ENCODE results near the gene LRRC18. TPM values are rescaled to one million over a fixed set of nuclear protein-coding genes. Genes with fewer than 3 reads are reported as not detected.

Gene LRRC18
- total and polyA plus RNA-seq, 7 donors = 0.15 TPM; not detected in 6

DNA sequence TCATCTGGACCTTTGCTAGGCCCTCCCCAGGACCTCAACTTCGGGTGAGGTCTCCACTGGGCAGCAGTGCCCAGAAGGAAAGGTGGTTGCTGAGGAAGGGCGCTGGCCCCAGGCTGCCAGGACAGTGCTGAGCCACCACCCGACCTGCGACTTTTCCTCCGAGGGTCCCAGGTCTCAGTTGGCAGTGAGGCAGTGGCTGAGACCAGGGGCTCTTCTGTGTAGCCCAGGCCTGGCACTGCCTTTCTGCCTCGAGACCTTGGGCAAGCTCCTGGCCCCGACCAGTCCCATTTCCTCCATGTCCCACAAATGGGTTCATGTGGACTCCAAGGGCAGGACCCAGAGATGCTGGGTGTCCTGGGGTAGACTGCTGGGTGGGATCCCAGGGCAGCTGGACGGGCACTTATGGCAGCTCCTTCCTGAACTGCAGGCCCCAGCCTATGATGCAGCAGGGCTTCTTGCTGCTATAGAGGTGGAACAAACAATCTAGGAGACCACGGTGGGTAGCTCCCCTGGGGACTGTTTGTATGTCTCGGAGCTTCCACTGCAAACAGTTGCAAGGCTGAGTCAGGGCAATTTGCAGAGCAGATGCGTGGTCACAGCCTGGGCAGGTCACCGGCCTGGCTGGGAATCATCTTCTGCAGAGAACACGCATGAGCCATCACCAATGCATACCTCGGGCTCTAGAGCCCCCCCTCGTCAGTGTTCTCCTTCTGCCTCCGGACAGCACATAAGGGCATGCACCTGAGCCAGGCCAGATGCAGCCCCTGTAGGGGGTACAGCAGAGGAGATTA, 17.9 kb upstream of the LRRC18 start:
- Histone ChIP-seq H3K36me3 (no peaks in the 10 kb centered on the region), H3K4me3 (no peak overlapping the region), H3K27ac (no peak overlapping the region), H3K4me1 (no peaks in the 10 kb centered on the region), H3K27me3 (no peaks in the 10 kb centered on the region), H3K9me3 (no peaks in the 10 kb centered on the region)
- TF ChIP-seq POLR2A (IDR thresholded peaks at IDR 0.05) (no peak), POLR2AphosphoS5 (IDR thresholded peaks at IDR 0.05) (no peak), EP300 (IDR thresholded peaks at IDR 0.05) (no peak)
- TF ChIP-seq, protein P1, sequence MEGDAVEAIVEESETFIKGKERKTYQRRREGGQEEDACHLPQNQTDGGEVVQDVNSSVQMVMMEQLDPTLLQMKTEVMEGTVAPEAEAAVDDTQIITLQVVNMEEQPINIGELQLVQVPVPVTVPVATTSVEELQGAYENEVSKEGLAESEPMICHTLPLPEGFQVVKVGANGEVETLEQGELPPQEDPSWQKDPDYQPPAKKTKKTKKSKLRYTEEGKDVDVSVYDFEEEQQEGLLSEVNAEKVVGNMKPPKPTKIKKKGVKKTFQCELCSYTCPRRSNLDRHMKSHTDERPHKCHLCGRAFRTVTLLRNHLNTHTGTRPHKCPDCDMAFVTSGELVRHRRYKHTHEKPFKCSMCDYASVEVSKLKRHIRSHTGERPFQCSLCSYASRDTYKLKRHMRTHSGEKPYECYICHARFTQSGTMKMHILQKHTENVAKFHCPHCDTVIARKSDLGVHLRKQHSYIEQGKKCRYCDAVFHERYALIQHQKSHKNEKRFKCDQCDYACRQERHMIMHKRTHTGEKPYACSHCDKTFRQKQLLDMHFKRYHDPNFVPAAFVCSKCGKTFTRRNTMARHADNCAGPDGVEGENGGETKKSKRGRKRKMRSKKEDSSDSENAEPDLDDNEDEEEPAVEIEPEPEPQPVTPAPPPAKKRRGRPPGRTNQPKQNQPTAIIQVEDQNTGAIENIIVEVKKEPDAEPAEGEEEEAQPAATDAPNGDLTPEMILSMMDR (IDR thresholded peaks at IDR 0.05) = no peak
- WGBS, 2 donors = 93 to 96% methylated on average over 16 of the region's 16 CpGs
- DNase-seq = peak; percentile 46
- intact Hi-C loops (cut with DNase I) = no loop called here

DNA sequence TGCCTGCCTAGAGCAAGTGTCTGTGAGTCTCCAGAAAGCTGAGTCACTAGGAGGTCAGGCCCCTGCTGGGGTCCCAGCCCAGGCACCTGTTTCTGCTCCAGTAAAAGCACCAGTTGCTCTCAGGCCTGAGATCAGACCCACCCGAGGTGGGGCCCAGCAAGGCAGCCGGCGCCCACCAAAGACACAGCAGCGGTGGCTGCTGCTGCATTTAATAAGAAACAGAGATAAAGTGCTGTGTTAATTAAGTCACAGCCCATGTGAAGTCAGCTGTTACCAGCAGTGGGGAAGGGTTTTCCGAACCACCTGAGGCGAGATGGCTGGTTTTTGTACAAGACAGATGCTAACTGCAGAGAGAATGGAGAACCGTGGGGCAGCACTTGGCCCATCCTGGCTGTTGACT, 12.1 kb upstream of the LRRC18 start:
- intact Hi-C loops (cut with DNase I) = no loop called here
- H3K4me3 ChIP-seq = no peak overlapping the region
- WGBS, 2 donors = 86 to 91% methylated on average over 7 of the region's 7 CpGs
- TF ChIP-seq EP300 (IDR thresholded peaks at IDR 0.05) (no peak), POLR2A (IDR thresholded peaks at IDR 0.05) (no peak), POLR2AphosphoS5 (IDR thresholded peaks at IDR 0.05) (no peak)
- TF ChIP-seq, protein P1 (IDR thresholded peaks at IDR 0.05) = no peak
- DNase-seq = peak; percentile 34
- H3K4me1 ChIP-seq = no peaks in the 10 kb centered on the region
- no peak overlapping the region for H3K27ac ChIP-seq
- no peaks in the 10 kb centered on the region for H3K36me3 ChIP-seq
- H3K9me3 ChIP-seq = no peaks in the 10 kb centered on the region
- H3K27me3 ChIP-seq = no peaks in the 10 kb centered on the region

GRCh38 chr10:48948470-48949037, 8.9 kb upstream of the LRRC18 start:
- Histone ChIP-seq H3K4me3 (no peak overlapping the region), H3K27ac (no peak overlapping the region), H3K9me3 (no peaks in the 10 kb centered on the region), H3K36me3 (no peaks in the 10 kb centered on the region), H3K4me1 (no peaks in the 10 kb centered on the region), H3K27me3 (no peaks in the 10 kb centered on the region)
- DNase-seq = no peak
- TF ChIP-seq POLR2AphosphoS5 (IDR thresholded peaks at IDR 0.05) = no peak
- TF ChIP-seq, protein P1 (IDR thresholded peaks at IDR 0.05) = no peak
- TF ChIP-seq EP300 (IDR thresholded peaks at IDR 0.05) = no peak
- TF ChIP-seq POLR2A (IDR thresholded peaks at IDR 0.05) = no peak
- intact Hi-C loops (cut with DNase I) = no loop called here
- WGBS, 2 donors = 93 to 94% methylated on average over 2 of the region's 2 CpGs

DNA sequence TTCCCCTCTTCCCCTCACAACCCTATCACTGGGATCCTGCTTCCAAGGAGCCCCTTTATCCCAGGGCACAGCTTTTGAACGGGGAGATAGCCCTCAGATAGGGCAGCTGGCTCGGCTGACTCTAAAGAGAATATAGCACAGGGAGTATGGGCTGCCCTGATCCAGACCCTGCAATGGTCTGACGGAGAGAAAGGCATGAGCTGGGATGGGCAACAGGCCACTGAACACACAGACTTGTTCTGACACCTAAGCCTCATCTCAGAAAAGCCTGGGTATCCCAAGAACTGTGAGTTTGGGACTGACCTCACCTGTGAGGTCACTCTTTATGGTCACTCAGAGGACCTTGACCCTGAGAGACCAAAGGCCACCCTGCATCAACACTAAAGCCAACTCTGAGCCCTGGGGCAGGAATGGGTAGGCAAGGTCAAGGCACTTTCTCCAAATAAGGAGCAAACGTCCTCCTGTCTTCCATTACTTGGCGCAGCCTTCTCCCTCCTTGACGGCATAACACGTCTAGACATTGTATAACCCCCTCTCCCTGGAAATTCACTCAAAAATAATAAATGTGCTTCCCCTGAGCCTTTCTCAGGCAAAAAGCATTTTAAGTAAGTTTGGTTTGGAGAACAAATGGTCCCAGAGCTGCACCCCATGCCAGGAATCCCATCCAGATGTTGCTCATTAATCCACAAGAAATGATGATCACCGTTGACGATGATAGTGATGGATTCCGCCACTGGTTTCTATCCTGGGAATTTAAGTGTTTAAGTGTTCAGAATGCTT, 8.2 kb upstream of the LRRC18 start:
- TF ChIP-seq POLR2A (IDR thresholded peaks at IDR 0.05) (no peak), POLR2AphosphoS5 (IDR thresholded peaks at IDR 0.05) (no peak), EP300 (IDR thresholded peaks at IDR 0.05) (no peak)
- TF ChIP-seq, protein P1 (IDR thresholded peaks at IDR 0.05) = no peak
- 81 to 83% methylated on average over 10 of the region's 10 CpGs for WGBS, 2 donors
- no peaks in the 10 kb centered on the region for H3K27me3 ChIP-seq
- no peak overlapping the region for H3K27ac ChIP-seq
- peak; percentile 11 for DNase-seq
- H3K36me3 ChIP-seq = no peaks in the 10 kb centered on the region
- intact Hi-C loops (cut with DNase I) = no loop called here
- H3K9me3 ChIP-seq = no peaks in the 10 kb centered on the region
- H3K4me3 ChIP-seq = no peak overlapping the region
- no peaks in the 10 kb centered on the region for H3K4me1 ChIP-seq

Data from sigmoid colon (tissue), 7 donors.